Ramos (cell line): ENCODE measurements around the gene ERV3-1.
"Not testable (repeated sequence)": the region's sequence is repeated elsewhere in the genome, so short reads cannot be mapped to it uniquely, and the experiment has no call there.

Experiments
- in situ Hi-C: fragments of 300-500 bp; cut with MboI; formaldehyde crosslinking; loops from one replicate; pipeline ENCODE4 v1.14.3; 2022; ENCODE audit warnings: low sequenced_read_pairs; ENCODE audit not compliant: unreplicated experiment

ERV3-1 gene, protein sequence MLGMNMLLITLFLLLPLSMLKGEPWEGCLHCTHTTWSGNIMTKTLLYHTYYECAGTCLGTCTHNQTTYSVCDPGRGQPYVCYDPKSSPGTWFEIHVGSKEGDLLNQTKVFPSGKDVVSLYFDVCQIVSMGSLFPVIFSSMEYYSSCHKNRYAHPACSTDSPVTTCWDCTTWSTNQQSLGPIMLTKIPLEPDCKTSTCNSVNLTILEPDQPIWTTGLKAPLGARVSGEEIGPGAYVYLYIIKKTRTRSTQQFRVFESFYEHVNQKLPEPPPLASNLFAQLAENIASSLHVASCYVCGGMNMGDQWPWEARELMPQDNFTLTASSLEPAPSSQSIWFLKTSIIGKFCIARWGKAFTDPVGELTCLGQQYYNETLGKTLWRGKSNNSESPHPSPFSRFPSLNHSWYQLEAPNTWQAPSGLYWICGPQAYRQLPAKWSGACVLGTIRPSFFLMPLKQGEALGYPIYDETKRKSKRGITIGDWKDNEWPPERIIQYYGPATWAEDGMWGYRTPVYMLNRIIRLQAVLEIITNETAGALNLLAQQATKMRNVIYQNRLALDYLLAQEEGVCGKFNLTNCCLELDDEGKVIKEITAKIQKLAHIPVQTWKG

DNA sequence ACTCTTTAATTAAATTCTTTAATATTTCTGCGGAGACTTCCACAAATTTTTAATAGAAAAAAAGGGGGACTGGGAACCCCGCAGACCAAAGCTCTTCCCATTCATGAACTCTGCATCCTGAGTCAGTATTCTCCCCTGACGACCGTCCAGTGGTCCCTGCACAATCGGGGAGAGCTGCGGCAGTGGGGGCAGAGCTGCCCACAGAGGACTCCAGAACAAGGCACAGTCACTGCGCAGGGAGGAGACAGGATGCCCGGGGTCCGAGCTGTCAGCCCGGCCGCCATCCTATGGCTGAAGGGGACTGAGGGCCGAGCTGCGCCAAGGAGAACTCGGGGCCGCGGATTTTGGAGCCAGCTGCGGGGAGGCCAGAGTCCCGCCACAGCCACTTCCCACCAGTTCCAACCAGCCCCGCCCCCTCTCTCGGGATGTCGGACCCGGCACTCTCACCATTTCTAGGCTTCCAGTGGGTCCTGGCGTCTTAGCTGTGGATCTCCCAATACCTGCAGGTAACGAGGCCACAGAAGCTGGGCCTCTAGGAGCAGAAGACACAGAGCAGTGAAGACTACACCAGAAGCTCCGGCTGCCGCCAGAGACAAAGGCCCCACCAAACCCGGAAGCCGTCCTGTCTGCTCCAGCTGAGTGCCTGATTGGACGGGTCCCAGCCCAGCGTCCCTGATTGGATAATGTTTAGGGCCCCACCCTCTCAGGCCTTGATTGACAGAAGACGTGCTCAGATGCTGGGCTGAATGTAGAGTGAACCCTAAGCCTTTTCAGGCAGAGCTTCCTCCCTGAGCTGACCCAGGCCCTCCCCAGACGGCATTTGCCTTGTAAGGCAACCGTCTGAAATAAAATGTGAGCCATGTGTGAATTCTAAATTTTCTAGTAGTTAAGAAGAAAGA is at the start of gene ERV3-1:
ERV3-1 (minus strand) TSS at position 594 of the 899 bp plus-strand sequence. CDS start 13,661 bp downstream, outside the sequence.
- in situ Hi-C loops = no loop called here

DNA sequence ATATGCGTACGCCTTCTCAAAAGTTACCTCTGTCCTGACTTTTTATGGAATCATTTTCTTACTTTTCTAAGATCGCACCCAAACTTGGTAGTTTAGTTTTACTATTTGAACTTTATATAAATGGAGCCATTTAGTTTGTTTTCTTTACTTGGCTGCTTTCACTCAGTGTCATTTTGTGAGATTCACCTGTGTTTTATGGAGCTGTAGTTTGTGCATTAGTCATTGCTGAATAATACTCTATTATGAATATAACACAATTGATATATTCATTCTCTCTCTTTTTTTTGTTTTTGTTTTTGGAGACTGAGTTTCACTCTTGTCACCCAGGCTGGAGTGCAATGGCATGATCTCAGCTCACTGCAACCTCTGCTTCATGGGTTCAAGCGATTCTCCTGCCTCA is 49.3 kb upstream of the ERV3-1 start:
- in situ Hi-C loops = not testable (repeated sequence)

GRCh38 chr7:65054466-65054994 is 48.0 kb upstream of the ERV3-1 start:
- in situ Hi-C loops = not testable (repeated sequence)

DNA sequence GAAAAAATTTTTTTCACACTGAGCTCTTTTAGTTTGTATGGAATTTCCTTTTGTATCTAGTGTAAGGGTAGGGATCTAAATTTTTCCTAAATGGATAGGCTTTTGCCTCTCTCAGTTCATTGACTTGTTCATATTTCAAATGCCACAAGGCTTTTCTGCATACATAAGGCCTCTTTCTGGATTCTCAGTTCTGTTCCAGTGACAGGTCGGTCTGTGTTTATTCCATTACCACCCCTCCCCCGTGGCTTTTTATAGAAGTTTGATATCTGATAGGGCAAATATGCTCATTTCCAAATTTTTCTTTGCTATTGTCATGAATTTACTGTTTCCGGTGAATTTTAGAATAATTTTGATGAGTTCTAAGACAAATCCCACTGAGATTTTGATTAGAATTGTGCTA is 45.2 kb upstream of the ERV3-1 start:
- in situ Hi-C loops = not testable (repeated sequence)

- in situ Hi-C loops = not testable (repeated sequence)
Observed at GRCh38 chr7:65051139-65051538, 44.7 kb upstream of the ERV3-1 start.

GRCh38 chr7:65046329-65046728 is 39.8 kb upstream of the ERV3-1 start:
- in situ Hi-C loops = not testable (repeated sequence)

DNA sequence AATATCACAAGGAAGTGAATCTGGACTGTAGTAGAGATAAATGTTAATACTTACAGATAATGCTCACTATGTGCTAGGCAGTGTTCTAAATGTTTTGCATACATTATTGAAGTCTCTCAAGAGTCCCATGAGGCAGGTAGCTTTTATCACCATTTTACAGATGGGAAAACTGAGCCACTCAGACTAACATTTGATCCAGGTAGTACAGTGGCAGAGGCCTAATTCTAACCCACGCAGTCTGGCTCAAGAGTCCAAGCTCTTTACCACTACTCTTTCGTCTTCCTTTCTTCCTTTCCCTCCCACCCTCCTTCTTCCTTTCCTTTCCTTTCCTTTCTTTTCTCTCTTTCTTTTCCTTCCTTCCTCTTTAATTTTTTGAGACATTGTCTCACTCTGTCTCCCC is 39.1 kb upstream of the ERV3-1 start:
- in situ Hi-C loops = not testable (repeated sequence)

DNA sequence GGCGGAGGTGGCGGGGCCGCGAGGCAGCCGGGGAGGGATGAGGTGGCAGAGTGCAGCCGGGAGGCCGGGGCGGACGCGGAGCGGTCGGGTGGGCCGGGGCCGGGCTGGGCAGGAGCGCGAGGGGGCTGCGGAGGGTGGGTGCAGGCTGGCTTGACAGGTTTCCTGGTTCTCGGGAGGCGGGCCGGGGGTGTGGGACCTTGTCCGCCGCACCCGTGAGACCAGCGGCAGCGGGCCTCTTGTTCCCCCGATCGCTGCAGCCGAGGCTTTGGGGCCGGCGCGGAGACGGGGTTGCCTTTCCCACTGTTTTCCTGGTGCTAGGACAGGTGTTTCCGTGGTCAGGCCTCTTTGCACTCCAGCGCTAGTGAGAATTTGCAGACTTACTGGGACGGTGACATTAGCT is 32.3 kb upstream of the ERV3-1 start:
- in situ Hi-C loops = not testable (repeated sequence)

DNA sequence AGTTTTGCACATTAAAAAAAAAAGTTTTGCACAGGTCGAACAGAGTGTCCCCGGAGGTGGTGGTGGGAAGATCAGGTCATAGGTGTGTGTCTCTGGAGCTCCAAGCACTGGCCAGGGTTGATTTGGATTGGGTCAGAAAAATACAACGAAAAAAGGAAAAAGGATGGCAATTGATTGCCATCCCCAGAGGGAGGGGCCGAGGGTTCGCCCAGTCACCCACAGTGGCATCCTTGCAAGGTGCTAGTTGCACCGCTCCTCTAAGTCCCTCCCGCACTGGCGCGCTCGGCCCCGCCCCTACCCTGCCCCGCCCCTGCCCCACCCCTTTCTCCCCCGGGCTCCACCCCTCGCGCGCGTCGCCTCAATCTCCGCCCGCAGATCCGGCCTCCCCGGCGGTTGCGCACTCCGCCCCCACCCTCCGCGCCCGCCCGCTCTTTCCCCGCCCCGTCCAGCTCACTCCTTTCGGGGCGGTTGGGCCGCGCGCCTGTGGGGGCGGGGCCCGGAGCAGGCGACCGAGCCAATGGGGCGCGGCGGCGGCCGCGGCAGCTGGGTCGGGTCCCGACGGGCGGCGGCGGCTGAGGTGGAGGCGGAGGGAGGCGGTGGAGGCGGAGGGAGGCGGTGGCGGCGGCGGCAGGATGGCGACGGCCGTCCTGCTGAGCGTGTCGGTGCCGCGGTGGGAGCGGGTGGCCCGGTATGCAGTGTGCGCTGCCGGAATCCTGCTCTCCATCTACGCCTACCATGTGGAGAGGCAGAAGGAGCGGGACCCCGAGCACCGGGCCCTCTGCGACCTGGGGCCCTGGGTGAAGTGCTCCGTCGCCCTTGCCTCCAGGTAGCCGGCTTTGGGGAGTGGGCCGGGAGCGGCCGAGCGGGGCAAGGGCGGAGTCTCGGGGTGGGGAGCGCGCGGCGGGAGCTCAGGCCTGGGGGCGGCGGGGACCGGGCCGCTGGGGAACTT is 31.5 kb upstream of the ERV3-1 start:
- in situ Hi-C loops = no loop called here

GRCh38 chr7:65036526-65036925 is 30.0 kb upstream of the ERV3-1 start:
- in situ Hi-C loops = not testable (repeated sequence)

GRCh38 chr7:65035469-65035868 is 29.0 kb upstream of the ERV3-1 start:
- in situ Hi-C loops = not testable (repeated sequence)

DNA sequence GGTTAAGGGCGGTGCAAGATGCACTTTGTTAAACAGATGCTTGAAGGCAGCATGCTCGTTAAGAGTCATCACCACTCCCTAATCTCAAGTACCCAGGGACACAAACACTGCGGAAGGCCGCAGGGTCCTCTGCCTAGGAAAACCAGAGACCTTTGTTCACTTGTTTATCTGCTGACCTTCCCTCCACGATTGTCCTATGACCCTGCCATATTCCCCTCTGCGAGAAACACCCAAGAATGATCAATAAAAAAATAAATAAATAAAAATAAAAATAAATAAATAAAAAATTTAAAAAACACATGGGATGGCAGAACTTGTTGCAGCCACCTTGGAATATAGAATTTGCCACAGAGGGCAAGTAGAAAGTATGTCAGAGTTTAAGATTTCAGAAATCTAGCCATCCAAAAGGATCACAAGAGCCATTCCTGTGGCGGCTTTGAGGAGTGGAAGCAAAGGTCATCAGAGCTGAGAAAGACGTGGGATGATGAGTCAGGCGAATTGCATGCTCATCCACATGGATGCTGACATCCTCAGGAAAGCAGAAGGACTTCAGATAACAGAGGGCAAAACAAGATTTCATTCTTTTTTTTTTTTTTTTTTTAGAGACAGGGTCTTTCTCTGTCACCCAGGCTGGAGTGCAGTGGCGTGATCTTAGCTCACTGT is 27.8 kb upstream of the ERV3-1 start:
- in situ Hi-C loops = not testable (repeated sequence)

GRCh38 chr7:65033391-65033790 is 26.9 kb upstream of the ERV3-1 start:
- in situ Hi-C loops = not testable (repeated sequence)

- in situ Hi-C loops = not testable (repeated sequence)
Observed at GRCh38 chr7:65025023-65025422, 18.5 kb upstream of the ERV3-1 start.

DNA sequence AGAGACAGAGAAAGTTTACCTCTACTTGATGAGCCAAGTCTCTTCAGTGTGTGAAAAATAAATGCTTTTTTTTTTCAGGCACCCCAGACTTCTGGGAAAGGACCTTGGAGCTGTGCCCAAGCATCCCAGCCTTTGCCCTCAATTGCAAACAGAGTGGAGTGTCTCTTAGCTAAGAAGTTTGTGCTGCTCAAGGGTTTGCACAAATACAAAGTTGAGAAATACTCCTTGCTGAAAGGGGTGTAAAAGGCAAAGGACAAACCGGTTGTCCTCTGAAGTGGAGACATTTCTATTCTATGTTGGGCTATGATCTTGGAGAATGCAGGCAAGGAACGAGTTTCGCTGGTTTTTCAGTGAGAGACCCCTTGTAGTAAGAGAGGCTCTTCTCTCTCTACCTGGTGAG is 14.5 kb upstream of the ERV3-1 start:
- in situ Hi-C loops = not testable (repeated sequence)

DNA sequence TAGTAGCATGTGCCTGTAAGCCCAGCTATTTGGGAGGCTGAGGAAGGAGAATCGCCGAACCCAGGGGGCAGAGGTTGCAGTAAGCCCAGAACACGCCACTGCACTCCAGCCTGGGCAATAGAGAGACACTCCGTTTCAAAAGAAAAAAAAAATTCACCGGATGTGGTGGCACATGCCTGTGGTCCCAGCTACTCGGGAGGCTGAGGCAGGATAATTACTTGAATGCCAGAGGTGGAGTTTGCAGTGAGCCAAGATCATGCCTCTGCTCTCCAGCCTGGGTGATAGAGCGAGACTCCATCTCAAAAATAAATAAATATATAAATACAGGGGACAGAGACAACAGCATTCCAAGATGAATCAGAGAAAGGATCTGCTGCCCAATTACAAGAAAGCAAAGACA is 3.4 kb upstream of the ERV3-1 start:
- in situ Hi-C loops = not testable (repeated sequence)

- in situ Hi-C loops = not testable (repeated sequence)
Observed at GRCh38 chr7:65009394-65009793, 2.9 kb upstream of the ERV3-1 start.

DNA sequence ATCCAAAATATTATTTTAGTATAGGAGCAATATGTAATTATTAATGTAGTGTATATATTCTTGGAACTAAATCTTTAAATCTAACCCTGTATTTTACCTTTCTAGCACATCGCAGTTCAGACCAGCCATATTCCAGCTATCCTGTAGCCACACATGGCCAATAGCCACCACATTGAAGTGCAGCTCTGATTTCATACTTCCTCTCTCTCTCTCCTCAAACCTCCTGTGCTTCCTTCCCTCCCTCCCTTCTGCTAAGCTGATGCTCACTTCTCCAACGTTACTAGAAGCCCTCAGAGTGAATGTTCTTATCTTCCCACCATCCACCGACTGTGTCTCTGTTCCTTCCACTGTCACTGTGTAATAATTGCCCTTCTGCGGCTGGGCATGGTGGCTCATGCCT is 549 bp upstream of the ERV3-1 start:
- in situ Hi-C loops = not testable (repeated sequence)

DNA sequence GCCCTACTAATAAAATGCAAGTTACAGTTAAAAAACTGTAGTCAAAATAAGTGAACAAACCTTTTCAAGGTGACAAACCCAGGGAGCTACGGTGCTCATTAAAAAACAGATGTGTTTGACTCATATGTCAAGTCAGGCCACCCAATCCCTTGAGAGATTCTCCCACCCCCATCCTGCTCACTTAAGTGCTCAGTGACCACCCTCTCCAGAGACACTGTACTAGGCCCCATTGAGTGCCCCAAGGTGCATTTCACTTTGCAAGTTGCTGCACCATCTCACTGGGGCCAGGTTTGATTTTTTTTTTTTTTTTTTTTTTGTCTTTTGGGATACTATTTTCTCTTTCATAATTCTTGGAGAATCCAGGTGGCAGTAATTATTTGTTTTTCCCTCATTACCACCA is 1.9 kb downstream of the ERV3-1 start:
- in situ Hi-C loops = no loop called here
